T47D (cell line): ENCODE results near the gene SPRYD7.
A peak's percentile ranks its signal among the peaks of the same experiment; 100 is the strongest.

ENCODE experiments used
- DNase-seq, 2 experiments: peaks; one replicate each; pipeline versions ENCODE4 v3.0.0 to v3.0.0-alpha.2; 2011 to 2012; ENCODE audit warnings: low read depth in 1 of 2, low spot score in 1 of 2
- JUND ChIP-seq: IDR thresholded peaks from 2 replicates; pipeline ENCODE4 v1.6.1; 2012; ENCODE audit warnings: low read depth
- in situ Hi-C: cut with HindIII; loops from 2 replicates; pipeline ENCODE4 v1.10.0; 2016; ENCODE audit warnings: low sequenced_read_pairs, low pct_unique_long_range_greater_than_20kb

The SPRYD7 gene

DNA sequence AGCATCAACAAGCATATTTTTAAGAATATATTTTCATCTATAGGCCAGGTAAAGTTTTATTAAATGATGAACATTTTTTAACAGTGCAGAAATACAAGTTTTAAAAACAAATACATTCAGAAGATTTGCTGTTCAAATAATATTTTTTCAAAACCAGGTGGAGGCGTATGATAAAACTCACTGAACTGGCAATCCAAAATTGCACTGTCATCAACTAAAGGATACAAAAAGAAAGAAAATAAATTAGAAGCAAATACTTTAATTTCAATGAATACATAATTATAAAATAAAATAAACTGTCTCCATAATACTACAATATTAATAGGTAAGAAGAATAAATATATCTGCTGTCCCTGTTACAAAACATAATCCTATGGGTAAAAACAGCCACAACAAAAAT lies 21.2 kb downstream of the SPRYD7 start:
- in situ Hi-C loops = no loop called here
- no peak for DNase-seq
- no peak for TF ChIP-seq JUND

DNA sequence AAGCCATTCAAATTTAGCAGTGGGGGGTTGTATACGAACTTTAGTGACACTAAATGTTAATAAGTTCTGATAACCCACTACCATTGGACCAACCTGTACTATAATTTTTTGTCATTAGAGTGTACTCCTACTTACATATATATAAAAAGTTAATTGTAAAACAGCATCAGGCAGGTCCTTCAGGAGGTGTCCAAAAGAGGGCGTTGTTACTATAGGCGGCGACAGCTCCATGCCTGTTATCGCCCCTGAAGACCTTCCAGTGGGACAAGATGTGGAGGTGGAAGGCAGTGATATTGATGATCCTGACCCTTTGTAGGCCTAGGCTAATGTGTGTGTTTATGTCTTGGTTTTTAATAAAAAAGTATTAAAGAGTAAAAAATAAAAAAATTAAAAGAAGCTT lies 27.5 kb downstream of the SPRYD7 start:
- no peak for TF ChIP-seq JUND
- DNase-seq = no peak
- in situ Hi-C loops = no loop called here

DNA sequence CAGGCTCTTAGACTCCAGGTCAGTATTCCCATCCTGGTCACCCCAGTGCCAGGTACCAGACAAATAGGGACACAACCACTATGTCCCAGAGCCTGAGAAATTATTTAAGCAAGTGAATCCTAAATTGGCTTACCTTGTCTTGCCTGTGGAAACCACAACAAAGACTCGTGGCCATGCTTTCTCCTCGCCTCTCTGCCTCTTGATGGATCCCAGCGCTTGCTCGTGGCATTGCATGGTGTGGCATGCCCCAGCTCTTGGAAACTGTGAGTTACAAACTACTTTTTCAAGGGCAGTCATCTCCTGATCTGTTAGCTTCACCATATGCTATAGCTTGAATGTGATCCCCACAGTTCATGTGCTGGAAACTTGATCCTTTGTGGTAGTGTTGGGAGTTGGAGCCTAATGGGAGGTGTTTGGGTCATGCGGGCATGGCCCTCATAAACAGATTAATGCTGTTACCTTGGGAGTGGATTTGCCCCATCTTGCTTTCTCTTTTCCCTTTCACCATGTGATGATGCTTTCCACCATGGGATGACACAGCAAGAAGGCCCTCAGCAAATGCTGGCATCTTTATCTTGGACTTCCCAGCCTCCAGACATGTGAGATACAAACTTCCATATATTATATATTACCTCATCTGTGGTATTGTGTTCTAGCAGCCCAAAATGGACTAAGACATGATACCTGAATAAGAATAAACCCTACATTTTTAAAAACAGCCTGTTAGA lies 31.2 kb downstream of the SPRYD7 start:
- TF ChIP-seq JUND = no peak
- in situ Hi-C loops = no loop called here
- no peak for DNase-seq

DNA sequence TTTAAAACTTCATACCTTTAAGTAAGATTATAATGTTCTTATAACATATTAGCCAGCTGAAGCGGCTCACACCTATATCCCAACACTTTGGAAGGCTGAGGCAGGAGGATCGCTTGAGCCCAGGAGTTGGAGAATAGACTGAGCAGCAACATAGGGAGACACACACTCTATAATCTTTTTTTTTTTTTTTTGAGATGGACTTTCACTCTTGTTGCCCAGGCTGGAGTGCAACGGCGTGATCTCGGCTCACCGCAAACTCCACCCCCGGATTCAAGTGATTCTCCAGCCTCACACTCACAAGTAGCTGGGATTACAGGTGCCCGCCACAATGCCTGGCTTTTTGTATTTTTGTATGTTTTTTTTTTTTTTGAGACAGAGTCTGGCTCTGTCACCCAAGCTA lies 37.3 kb downstream of the SPRYD7 start:
- DNase-seq = no peak
- no peak for TF ChIP-seq JUND
- in situ Hi-C loops = no loop called here

DNA sequence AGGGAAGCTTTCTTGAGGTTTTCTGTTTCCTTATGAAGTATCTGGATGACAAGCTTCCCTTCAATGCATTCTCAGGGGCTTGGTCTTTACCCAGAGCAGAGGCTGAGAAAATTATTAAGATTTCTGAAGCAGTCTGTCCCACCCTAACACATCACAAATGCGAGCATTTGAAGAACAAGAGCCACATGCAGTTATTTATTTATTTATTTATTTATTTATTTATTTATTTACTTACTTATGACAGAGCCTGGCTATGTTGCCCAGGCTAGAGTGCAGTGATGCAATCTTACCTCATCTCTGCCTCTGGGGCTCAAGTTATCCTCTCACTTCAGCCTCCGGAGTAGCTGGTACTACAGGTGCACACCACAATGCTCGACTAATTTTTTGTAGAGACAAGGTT lies 38.4 kb downstream of the SPRYD7 start:
- no peak for TF ChIP-seq JUND
- no peak for DNase-seq
- in situ Hi-C loops = no loop called here

DNA sequence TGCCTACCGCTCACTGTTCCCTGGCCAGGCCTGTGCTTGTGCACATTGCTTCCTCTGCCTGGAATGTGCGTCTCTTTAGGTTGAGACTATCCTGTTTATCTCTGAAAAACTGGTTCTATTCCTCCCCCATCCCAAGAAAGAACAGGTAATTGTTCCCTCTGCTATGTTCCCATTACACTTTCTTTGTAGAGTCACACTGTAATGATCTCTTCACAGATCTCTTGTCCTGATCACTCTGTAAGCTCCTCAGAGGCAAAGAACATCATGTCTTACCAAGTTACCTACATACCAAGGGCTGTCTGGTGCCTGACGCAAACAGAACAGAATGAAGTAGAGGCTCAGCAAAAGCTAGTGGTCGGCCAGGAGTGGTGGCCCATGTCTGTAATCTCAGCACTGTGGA lies 40.3 kb downstream of the SPRYD7 start:
- peak in 1 of 2 experiments; percentile 3 for DNase-seq
- in situ Hi-C loops = no loop called here
- TF ChIP-seq JUND = no peak

DNA sequence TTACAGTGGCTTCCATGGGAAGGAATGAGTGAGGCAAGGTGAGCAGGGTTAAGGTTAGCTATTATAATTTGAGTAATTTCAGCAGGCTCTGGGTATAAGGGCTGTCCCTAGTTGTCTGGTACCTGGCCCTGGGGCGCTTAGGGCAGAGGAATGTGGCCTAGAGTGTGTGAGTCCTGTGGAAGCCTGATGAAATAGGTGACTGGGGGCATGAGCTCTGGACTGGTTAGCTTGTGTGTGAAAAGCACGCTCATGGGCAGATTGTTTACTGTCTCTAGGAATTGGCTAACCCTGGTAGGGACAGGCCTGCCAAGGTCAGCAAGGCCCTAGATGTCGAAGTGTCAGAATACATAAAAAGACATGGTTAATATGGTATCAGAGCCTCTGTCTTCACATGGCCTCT lies 42.5 kb downstream of the SPRYD7 start:
- TF ChIP-seq JUND = no peak
- in situ Hi-C loops = no loop called here
- no peak for DNase-seq

DNA sequence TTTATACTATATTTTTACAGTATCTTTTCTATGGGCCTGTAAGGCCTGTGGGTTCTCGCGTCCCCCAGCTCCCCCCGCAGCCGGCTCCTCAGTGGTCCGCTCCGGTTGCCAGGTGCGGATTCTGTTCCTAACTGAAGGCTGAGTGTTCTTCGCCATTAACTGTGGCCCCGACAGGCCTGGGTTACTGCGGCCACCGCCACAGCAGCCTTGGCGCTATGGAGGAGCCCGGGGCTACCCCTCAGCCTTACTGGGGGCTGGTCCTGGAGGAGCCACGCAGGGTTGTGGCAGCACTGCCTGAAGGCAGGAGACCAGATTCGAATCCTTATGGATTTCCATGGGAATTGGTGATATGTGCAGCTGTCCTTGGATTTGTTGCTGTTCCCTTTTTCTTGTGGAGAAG lies 45.8 kb downstream of the SPRYD7 start:
- DNase-seq = no peak
- TF ChIP-seq JUND = no peak
- in situ Hi-C loops = no loop called here

DNA sequence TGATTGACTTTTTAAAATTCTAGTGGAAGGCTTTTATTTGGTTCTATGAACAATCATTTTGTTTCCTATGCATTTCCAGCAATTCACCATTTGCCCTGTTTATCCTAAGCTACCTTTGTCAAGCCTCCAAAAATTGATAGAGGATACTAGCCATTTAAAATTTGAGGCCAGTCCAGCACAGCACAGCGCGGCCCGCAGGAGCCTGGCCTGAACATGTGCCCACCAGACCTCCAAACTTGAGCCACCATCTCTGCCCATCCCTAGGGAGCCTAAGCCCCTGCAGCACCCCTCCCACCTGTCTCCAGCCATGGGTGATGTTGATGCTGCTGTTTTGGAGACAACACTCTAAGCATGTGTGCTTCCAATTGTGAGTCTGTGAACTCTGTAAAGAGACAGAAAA lies 57.5 kb downstream of the SPRYD7 start:
- TF ChIP-seq JUND = no peak
- no peak for DNase-seq
- in situ Hi-C loops = no loop called here

DNA sequence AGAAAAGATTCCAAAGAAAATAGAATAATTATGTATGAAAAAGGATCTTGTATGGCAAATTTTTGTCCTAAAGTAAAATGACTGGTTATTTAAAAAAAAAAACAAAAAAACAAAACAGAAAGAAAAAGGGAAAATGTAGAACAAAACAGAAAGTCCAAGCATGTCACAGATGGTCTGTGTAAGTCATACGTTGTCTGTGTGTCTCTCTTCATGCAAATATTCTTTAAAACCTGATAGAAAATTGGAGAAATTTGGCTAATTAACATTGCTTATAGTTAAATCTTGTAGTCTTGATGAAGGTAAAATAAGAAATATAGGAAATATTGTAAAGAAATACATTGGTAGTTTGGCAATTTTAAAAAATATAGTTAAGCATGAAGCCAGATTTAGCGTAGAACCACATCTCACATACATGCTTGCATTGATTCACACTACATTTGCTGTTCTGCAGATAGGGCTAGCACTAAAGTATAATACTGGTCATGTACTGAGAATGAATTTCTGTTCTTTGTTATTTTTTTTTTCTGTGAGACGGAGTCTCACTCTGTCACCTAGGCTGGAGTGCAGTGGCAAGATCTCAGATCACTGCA lies 58.4 kb downstream of the SPRYD7 start:
- in situ Hi-C loops = no loop called here
- peak in 1 of 2 experiments; percentile 37 for DNase-seq
- TF ChIP-seq JUND = no peak

DNA sequence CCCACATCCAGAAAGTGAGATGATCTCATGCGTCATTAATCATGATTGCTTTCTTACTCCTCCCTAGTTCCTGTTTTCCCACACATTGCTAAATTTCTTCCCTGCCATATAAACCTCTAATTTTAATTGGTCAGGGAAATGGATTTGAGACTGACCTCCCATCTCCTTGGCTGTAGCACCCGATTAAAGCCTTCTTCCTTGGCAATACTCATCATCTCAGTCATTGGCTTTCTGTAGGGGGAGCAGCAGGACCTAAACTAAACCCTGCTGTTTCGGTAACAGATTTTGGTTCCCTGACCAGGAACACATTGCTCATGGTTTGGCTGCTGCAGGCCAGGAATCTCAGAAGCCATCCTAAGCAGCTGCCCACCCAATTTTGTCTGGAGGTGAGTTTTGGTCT lies 61.7 kb downstream of the SPRYD7 start:
- in situ Hi-C loops = no loop called here
- no peak for TF ChIP-seq JUND
- DNase-seq = no peak

DNA sequence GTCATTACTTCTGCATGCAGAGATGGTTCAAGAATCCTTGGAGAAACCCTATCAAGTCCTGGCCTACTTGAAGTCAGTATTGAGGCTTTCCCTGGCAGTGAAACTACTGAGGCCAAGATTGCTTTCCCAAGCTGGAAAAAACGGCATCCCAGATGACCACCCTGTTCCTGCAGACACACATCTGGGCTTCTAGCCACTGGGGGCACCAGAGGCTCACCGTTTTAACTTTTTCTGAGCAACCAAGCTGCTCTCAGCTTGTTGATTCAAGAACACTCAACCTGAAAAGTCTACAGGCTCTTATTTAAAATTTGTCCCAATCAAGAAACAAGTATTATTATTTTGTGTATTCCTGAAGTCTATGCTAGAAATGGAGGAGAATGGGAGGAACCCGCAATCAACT lies 66.6 kb downstream of the SPRYD7 start:
- in situ Hi-C loops = no loop called here
- DNase-seq = no peak
- TF ChIP-seq JUND = no peak

DNA sequence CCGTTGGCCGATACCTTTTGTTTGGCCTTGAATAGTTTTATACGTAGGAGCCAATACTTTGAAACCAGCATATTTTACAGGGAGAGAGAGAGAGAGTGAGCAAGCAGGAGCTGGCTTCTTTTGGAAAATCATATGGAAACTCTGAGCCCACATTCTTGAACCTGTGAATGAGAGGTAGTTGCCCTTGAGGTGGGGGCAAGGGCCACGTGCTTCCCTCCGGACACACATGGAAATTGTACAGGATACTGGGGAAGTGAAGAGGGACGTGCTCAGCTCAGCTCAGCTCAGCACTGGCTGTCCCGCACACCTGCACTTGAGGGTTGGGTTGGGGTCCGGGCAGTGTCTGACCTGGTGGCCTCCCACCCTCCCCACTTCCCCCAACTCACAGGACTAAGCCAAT lies 68.3 kb downstream of the SPRYD7 start:
- in situ Hi-C loops = no loop called here
- TF ChIP-seq JUND = no peak
- DNase-seq = no peak

DNA sequence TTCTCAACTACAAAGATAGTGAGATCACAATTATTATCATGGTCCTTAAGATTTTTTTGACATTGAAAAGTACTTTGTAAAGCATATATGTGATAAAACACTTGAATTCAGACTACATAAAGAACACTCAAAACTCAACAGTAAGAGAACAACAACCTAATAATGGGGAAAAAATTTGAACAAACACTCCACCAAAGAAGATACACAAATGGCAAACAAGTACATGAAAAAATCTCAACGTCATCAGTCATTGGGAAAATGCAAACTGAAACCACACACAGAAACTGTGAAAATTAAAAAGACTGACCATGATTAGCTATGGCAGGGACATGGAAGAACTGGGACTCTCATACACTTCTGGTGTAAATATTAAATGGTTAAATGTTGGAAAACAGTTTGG lies 70.9 kb downstream of the SPRYD7 start:
- in situ Hi-C loops = no loop called here
- TF ChIP-seq JUND = no peak
- DNase-seq = no peak
